ENCODE data around the gene TGM5. TPM values are rescaled to one million over a fixed set of nuclear protein-coding genes. Genes with fewer than 3 reads are reported as not detected.

Gene TGM5
- total and polyA plus RNA-seq, 4 donors: 0.15 TPM; not detected in 3

DNA sequence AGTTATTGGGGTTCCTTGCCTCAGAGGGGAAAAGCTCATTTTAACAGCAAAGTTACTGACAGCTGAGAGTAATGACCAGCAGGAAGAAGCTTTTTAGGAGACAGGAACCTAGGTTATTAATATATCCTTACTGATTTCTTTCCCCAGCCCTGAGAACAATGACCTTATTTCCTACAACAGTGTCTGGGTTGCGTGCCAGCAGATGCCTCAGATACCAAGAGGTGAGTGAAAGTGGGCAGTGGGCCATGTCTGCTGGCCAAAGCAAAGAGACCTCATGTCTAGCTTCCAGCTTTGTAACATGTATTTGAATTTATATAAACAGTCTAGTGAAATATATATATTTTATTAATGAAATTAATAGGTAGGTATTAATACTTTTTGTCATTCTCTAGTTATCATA lies 76.5 kb downstream of the TGM5 start:
- WGBS, 2 donors: 67 to 85% methylated on average over 1 of the region's 1 CpG
- H3K9ac ChIP-seq (ENCODE audit: insufficient read depth in 1 of 2, low read length in 2 of 2): no peak overlapping the region
- H3K36me3 ChIP-seq (ENCODE audit: control insufficient read depth in 4 of 4, insufficient read depth in 4 of 4, low read length in 4 of 4): peaks cover 0 to 29% (median 25%) of the 10 kb centered on the region in 4 donors
- H3K4me3 ChIP-seq: no peak overlapping the region
- no peaks in the 10 kb centered on the region for H3K9me3 ChIP-seq (ENCODE audit: control insufficient read depth in 4 of 4, insufficient read depth in 3 of 4, low read length in 3 of 4)
- H3K27ac ChIP-seq (ENCODE audit: low read depth in 1 of 2, low read length in 1 of 2): peak overlapping the region in 1 of 2 donors; percentile 35
- H3K27me3 ChIP-seq (ENCODE audit: control insufficient read depth in 3 of 3, insufficient read depth in 3 of 3, low read length in 2 of 3): no peaks in the 10 kb centered on the region
- peaks cover 0 to 15% (median 3%) of the 10 kb centered on the region in 5 donors for H3K4me1 ChIP-seq (ENCODE audit: control insufficient read depth in 5 of 5, insufficient read depth in 5 of 5, low read length in 5 of 5)
- DNase-seq (peak in 1 of 3 donors; percentile 28), ATAC-seq (ENCODE audit: insufficient read depth, low FRiP score) (no peak)
- TF ChIP-seq CTCF (IDR thresholded peaks at IDR 0.05; ENCODE audit: control extremely low read depth, extremely low read depth): no peak

DNA sequence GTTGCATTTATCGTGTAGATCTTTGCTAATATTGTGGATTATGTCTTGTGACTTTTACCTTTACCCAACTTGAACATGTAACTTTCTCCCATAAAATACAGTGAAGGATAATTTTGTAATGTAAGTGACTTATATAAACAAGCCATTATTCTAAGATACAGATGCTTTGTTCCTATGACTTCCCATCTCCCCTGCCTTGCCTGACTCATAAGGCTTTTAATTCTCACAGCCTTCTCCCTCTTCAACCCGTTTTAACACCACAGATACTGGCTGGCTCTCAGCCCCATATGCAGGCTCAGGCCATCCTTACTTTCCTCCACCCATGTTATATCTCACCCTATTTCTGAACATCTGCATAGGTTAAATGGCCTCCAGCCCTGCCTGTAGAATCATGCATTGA lies 77.4 kb downstream of the TGM5 start:
- Histone ChIP-seq H3K4me3 (no peak overlapping the region), H3K36me3 (ENCODE audit: control insufficient read depth in 4 of 4, insufficient read depth in 4 of 4, low read length in 4 of 4) (peaks cover 0 to 29% (median 20%) of the 10 kb centered on the region in 4 donors), H3K27me3 (ENCODE audit: control insufficient read depth in 3 of 3, insufficient read depth in 3 of 3, low read length in 2 of 3) (no peaks in the 10 kb centered on the region), H3K9me3 (ENCODE audit: control insufficient read depth in 4 of 4, insufficient read depth in 3 of 4, low read length in 3 of 4) (no peaks in the 10 kb centered on the region), H3K9ac (ENCODE audit: insufficient read depth in 1 of 2, low read length in 2 of 2) (no peak overlapping the region), H3K4me1 (ENCODE audit: control insufficient read depth in 5 of 5, insufficient read depth in 5 of 5, low read length in 5 of 5) (peaks cover 0 to 10% (median 3%) of the 10 kb centered on the region in 5 donors), H3K27ac (ENCODE audit: low read depth in 1 of 2, low read length in 1 of 2) (no peak overlapping the region)
- TF ChIP-seq CTCF (IDR thresholded peaks at IDR 0.05; ENCODE audit: control extremely low read depth, extremely low read depth): no peak
- ATAC-seq (ENCODE audit: insufficient read depth, low FRiP score): no peak
- WGBS, 2 donors: 80 to 87% methylated on average over 2 of the region's 2 CpGs
- DNase-seq: no peak

GRCh38 chr15:43187544-43188155 lies 79.1 kb downstream of the TGM5 start:
- H3K27me3 ChIP-seq (ENCODE audit: control insufficient read depth in 3 of 3, insufficient read depth in 3 of 3, low read length in 2 of 3): no peaks in the 10 kb centered on the region
- 79 to 83% methylated on average over 2 of the region's 2 CpGs for WGBS, 2 donors
- no peak overlapping the region for H3K4me3 ChIP-seq
- H3K9ac ChIP-seq (ENCODE audit: insufficient read depth in 1 of 2, low read length in 2 of 2): no peak overlapping the region
- H3K27ac ChIP-seq (ENCODE audit: low read depth in 1 of 2, low read length in 1 of 2): no peak overlapping the region
- TF ChIP-seq CTCF (IDR thresholded peaks at IDR 0.05; ENCODE audit: control extremely low read depth, extremely low read depth): peak; percentile 28
- ATAC-seq (ENCODE audit: insufficient read depth, low FRiP score): no peak
- DNase-seq: peak in 2 of 3 donors; percentile 39 to 56
- H3K4me1 ChIP-seq (ENCODE audit: control insufficient read depth in 5 of 5, insufficient read depth in 5 of 5, low read length in 5 of 5): peaks cover 0 to 10% (median 3%) of the 10 kb centered on the region in 5 donors
- H3K36me3 ChIP-seq (ENCODE audit: control insufficient read depth in 4 of 4, insufficient read depth in 4 of 4, low read length in 4 of 4): peaks cover 0 to 27% (median 17%) of the 10 kb centered on the region in 4 donors
- H3K9me3 ChIP-seq (ENCODE audit: control insufficient read depth in 4 of 4, insufficient read depth in 3 of 4, low read length in 3 of 4): no peaks in the 10 kb centered on the region

- Histone ChIP-seq H3K36me3 (ENCODE audit: control insufficient read depth in 4 of 4, insufficient read depth in 4 of 4, low read length in 4 of 4) (peaks cover 0 to 12% (median 8%) of the 10 kb centered on the region in 4 donors), H3K9me3 (ENCODE audit: control insufficient read depth in 4 of 4, insufficient read depth in 3 of 4, low read length in 3 of 4) (no peaks in the 10 kb centered on the region), H3K4me1 (ENCODE audit: control insufficient read depth in 5 of 5, insufficient read depth in 5 of 5, low read length in 5 of 5) (peaks cover 0 to 9% (median 3%) of the 10 kb centered on the region in 5 donors), H3K9ac (ENCODE audit: insufficient read depth in 1 of 2, low read length in 2 of 2) (peak overlapping the region; percentile 65 to 75), H3K27me3 (ENCODE audit: control insufficient read depth in 3 of 3, insufficient read depth in 3 of 3, low read length in 2 of 3) (no peaks in the 10 kb centered on the region), H3K4me3 (peak overlapping the region; percentile 97), H3K27ac (ENCODE audit: low read depth in 1 of 2, low read length in 1 of 2) (peak overlapping the region; percentile 73 to 98)
- ATAC-seq (ENCODE audit: insufficient read depth, low FRiP score) (no peak), DNase-seq (no peak)
- WGBS, 2 donors: 3 to 5% methylated on average over 13 of the region's 13 CpGs
- no peak for TF ChIP-seq CTCF (IDR thresholded peaks at IDR 0.05; ENCODE audit: control extremely low read depth, extremely low read depth)
These were observed 80.8 kb downstream of the TGM5 start for GRCh38 chr15:43186003-43186353.
